ENCODE results near the gene ST8SIA1.

Gene ST8SIA1

DNA sequence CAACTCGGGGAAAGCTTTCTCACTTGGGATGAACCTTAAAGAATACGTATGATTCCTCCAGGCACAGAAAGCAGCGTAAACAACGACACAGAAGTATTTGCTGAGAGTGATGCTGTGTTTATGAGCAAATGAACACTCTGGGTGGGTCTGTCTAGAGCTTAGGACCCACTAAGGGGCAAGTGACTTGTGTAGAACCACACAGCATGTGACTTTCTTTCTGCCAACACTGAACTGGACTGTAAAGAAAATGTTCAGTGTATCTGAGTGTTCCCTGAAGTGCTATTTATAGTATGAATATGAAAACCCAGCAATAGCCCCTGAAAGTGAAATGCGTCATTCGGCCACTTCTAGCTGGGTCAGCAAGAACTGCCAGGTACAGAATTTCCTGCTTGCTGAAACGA is 78.5 kb downstream of the ST8SIA1 start:
- no peak overlapping the region for H3K4me3 ChIP-seq (replicated peaks in 1 of 2; ENCODE audit: low read depth in 2 of 2, low read length in 2 of 2)
- peak in 1 of 2 donors; percentile 42 for DNase-seq (ENCODE audit: low read depth in 2 of 2)
- TF ChIP-seq, protein P1, sequence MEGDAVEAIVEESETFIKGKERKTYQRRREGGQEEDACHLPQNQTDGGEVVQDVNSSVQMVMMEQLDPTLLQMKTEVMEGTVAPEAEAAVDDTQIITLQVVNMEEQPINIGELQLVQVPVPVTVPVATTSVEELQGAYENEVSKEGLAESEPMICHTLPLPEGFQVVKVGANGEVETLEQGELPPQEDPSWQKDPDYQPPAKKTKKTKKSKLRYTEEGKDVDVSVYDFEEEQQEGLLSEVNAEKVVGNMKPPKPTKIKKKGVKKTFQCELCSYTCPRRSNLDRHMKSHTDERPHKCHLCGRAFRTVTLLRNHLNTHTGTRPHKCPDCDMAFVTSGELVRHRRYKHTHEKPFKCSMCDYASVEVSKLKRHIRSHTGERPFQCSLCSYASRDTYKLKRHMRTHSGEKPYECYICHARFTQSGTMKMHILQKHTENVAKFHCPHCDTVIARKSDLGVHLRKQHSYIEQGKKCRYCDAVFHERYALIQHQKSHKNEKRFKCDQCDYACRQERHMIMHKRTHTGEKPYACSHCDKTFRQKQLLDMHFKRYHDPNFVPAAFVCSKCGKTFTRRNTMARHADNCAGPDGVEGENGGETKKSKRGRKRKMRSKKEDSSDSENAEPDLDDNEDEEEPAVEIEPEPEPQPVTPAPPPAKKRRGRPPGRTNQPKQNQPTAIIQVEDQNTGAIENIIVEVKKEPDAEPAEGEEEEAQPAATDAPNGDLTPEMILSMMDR (IDR thresholded peaks at IDR 0.05; ENCODE audit: low read depth, low read length): no peak

DNA sequence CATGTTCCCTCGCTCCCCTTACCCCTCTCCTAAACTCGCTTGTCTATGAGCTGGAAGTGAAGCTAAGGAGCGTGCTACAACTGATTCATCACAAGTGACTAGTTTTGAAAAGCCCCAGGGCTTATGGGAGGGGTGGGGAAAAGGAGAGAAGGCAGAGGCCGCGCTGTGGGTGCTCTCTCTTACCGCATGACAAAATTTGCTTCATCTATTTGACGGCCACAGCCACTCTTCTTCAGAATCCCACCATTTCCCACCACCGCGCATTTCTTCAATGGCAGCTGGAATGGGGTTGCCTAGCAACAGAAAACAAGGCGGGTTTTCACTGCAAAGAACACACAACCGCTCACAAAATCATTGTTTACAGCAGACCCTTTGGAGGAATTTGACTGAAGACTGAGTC is 79.4 kb downstream of the ST8SIA1 start:
- no peak for DNase-seq (ENCODE audit: low read depth in 2 of 2)
- TF ChIP-seq, protein P1 (IDR thresholded peaks at IDR 0.05; ENCODE audit: low read depth, low read length): no peak

DNA sequence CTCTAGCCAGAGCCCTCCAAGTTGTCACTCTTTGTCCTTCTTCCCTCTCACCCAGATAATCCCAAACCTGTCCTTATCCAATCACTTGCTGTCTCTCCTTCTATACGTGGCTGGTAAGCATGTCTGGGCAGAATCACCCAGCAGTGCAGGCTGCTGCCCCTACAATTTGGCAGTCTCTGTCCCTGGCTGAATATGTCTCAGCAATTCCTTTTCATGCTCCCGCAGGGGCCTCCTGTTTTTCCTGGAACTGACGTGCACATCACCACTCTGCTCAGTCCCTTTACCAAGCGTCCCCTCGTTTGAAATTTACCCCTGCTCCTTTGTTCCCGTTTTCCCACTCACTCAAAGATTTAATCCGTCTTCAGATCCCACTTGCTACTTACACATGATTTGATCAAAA is 80.0 kb downstream of the ST8SIA1 start:
- TF ChIP-seq, protein P1 (IDR thresholded peaks at IDR 0.05; ENCODE audit: low read depth, low read length): no peak
- no peak overlapping the region for H3K4me3 ChIP-seq (replicated peaks in 1 of 2; ENCODE audit: low read depth in 2 of 2, low read length in 2 of 2)

More for the DNA sequence above, 79.4 kb downstream of the ST8SIA1 start:
- H3K4me3 ChIP-seq (replicated peaks in 1 of 2; ENCODE audit: low read depth in 2 of 2, low read length in 2 of 2): no peak overlapping the region

DNA sequence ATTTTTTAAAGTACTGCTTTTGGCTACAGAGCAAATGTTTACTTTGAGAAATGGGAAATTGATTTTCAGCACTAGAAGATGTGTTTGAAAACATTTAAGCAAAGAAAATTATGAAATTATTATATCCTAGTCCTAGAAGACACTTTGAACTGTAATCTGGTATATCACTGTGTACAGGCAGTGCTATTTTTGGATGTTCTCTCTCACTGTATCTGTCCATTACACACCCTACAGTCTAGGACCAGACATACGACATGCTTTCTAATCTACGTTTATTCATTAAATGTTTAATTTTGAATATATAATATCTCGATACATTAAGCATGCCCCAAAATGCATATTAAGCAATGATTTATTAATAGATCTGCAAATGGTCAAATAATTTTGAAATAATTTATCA is 82.5 kb downstream of the ST8SIA1 start:
- DNase-seq (ENCODE audit: low read depth in 2 of 2): no peak
- no peak overlapping the region for H3K4me3 ChIP-seq (replicated peaks in 1 of 2; ENCODE audit: low read depth in 2 of 2, low read length in 2 of 2)
- TF ChIP-seq, protein P1 (IDR thresholded peaks at IDR 0.05; ENCODE audit: low read depth, low read length): no peak

More for the DNA sequence above, 80.0 kb downstream of the ST8SIA1 start:
- DNase-seq (ENCODE audit: low read depth in 2 of 2): no peak

DNA sequence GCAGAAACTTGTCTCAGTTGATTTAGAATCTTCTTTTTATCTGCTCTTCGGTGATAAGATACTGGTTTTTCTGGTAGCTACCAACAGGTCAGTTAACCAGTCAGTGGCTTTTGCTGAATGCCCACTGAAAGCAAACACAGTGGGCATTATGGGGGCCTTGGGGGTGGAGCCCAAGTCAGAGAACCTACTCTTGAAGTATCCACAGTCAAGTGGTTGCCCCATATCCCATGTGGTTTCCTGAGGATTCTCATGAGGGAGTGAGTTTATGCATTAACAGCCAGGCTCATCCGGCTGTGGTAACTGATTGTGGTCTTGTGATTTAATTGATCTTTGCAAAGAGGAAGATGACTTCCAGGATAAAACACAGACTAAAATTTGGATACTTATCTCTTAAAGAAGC is 83.7 kb downstream of the ST8SIA1 start:
- DNase-seq (ENCODE audit: low read depth in 2 of 2): no peak
- H3K4me3 ChIP-seq (replicated peaks in 1 of 2; ENCODE audit: low read depth in 2 of 2, low read length in 2 of 2): no peak overlapping the region
- TF ChIP-seq, protein P1 (IDR thresholded peaks at IDR 0.05; ENCODE audit: low read depth, low read length): no peak

DNA sequence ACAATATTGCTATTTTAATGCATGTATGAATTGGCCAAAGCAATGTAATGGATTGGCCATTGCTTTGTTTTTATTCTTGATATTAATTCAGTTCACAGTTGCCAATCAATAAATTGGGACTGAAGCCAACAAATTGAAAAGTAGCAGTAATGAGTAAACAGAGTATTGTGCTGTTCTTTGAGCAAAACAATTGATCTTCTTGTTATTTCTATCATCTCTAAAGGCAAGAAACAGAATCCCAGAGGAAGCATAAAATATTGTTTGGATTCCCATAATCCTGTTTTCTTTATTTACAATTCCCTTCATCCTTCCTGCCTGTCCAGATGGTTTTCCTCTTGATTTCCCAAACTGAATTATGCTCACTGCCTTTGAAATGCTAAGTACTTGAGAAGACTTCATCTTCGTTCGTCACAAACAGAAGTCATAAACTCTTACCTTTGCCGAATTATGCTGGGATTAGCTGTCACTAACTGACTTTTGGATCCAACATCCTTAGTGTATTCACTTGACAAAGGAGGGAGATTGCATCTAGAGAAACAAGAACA is 85.9 kb downstream of the ST8SIA1 start:
- H3K4me3 ChIP-seq (replicated peaks in 1 of 2; ENCODE audit: low read depth in 2 of 2, low read length in 2 of 2): no peak overlapping the region
- no peak for DNase-seq (ENCODE audit: low read depth in 2 of 2)
- TF ChIP-seq, protein P1 (IDR thresholded peaks at IDR 0.05; ENCODE audit: low read depth, low read length): no peak

DNA sequence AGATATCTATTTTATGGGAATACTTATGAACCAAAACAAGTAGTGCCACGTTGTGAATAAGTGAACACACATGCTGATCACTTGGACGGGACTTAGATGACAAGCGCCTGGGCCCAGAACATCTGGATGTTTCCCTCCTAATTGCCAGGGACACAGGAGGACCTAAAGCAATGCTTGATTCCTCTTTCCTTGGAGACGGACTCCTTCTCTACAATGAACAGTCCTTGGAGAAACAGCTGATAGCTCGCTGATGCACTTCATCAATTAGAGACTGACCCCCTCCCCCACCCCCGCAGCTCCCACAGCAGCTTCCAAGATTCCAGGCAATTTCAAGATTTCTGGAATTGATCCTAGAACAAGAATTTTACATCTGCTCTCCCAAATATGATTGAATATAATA is 86.4 kb downstream of the ST8SIA1 start:
- TF ChIP-seq, protein P1 (IDR thresholded peaks at IDR 0.05; ENCODE audit: low read depth, low read length): no peak
- no peak for DNase-seq (ENCODE audit: low read depth in 2 of 2)
- H3K4me3 ChIP-seq (replicated peaks in 1 of 2; ENCODE audit: low read depth in 2 of 2, low read length in 2 of 2): no peak overlapping the region
